Activated gamma-delta T cell (primary cell): ENCODE measurements around the gene VSNL1.
"Not testable (repeated sequence)": the region's sequence is repeated elsewhere in the genome, so short reads cannot be mapped to it uniquely, and the experiment has no call there.

Experiments
- DNase-seq: peaks from one replicate; lab custom pipeline; 2025; lab: John Stamatoyannopoulos, UW

Gene VSNL1

DNA sequence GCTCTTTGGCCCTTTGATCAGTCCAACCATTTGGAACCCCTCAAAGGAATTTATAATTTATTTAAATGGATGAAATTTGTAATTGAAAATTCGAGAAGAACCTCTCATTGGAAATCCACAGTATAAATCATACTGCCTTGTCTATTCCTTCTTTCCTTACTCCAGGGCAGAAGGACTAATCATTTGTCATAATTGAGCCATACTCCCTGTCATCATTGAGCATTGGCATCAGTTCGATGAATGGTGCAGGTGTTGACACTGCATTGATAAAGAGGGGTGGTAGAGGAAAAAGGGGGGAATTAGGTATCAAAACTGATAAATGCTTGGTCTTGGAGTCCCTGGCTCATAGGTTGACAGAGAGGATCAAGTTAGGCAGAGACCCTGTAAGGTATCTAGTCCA lies 2.0 kb downstream of the VSNL1 start:
- no peak for DNase-seq

DNA sequence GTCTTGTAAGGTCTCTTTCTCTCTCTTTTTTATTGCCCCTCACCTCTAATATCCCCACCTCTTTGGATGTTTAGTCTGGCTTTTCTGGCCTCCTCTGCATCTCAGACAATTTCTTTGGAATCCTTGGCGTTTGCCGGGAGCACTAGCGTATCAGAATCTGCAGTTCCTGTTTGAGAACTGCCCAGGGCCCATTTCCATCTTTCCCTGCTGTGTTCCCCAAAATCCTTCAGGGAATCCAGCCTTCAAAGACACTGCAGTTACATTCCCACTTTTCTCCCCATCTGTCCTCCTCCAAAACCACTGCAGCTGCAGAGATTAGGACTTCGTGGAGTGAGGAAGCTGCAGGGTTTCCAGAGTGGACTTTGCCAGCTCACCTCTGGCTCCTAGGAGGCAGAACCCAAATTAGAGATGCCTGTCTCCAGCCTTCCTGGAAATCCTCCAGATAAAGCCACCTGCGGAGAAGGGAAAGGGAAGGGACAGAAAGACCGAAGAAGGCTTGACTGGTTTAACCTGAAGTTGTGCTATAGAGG lies 2.7 kb downstream of the VSNL1 start:
- no peak for DNase-seq

DNA sequence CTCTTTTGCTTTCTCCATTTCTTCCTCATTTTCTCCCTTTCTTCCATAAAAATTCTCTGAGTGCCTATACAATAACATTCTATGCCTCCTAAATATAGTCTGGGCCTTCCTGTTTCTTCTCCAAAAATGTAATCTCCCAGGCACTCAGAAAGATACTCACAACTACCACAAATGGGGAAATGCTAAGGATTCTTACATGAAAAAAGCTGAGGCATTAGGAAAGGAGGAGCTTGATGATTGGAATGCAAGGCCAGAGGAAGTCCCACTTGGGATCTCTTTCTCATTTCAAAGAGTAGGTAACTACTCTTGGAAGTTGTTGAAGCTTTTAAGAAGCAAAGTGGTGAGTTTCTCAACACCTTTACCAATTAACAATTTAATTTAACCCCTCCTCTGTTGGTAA lies 3.4 kb downstream of the VSNL1 start:
- no peak for DNase-seq

DNA sequence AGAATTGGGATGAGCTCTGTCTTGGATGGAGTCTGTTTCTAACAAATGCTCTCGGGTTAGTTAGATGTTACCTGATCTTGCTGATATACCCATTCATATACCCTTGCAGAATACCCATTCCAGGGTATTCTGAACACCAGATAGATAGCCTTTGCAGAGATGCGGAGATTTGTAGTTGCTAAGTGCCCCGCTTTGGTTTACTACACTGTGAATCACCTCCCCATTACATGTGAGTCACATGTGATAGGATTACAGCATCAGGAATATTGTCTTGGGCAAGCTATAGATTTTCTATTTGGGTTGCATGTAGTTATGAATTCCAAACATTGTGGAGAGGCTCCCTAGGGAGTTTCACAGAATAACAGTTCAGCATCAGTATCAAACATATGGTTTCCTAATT lies 3.8 kb downstream of the VSNL1 start:
- DNase-seq: no peak

DNA sequence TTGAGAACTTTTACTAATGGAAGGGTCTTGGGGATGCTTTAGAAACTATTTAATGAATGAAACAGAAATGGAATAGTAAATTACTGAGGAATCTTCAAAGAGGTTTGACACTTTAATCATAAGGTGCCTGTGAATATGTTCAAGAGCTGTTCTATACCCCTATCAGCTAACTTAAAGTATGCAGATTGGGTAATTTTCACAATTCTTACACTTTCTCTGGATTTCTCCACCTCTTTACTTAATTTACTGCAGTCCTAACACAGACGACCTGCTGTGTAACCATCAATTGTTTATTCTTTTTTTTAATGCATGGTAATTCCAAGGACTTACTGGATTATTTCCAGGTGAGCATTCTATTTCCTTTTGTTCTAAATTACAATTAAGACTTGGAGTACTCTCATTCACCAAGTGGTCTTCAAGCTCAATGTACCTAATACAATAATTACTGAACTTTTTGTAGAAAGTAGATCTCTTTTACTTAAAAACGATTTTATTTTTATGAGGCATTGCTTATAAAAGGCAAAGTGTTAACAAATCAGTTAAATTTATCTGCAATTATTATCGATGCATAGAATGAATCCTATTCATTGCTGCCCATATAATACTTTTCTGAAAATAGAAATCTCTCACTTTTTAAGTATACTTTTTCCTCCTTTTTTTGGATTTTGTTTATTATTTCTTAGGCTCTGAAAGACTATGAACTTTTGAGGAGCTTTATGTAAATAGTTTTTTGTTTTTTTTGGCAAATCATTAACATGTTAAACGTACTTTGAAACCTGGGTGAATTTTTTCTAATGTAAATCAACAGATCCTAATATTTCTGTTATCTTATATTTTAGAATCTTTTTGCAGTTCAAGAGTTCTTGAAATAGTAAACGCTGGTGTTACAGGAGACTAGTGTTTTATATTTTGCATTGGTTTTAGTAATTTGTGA lies 5.5 kb downstream of the VSNL1 start:
- DNase-seq: no peak

DNA sequence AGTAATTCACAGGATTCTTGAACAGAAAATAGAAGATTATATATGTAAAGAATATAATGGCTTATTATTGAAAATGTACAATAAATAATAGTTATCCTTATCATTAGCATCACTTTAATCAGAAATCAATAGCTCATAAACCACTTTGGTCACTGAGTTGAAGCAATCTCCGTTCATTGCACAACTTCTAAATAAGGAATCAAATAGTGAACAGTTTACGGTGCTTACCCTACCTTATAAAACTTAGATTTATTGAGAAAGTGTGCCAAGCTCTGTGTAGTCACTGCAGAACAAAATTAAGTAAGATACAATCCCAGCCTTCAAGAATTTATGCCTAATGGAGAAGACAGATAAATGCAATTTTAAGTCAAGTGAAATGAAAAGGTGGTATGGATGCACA lies 6.7 kb downstream of the VSNL1 start:
- DNase-seq: no peak

DNA sequence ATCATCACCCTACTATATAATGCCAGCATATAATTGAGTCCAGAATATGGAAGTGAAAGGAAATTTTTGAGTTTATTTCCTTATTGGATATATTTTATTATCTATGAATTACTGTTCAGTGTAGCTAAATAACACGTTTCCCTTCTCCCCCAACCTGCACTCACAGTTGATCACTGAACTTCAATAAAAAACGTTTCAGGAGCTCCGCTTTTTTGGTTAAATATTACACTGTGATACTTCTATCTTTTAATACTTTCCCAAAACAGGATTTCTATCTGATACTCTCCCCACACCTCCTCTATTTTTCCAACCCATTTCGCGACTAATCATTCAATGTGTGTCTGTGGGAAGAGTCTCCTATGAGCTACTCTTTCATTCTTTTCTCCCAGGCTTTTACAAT lies 7.2 kb downstream of the VSNL1 start:
- DNase-seq: no peak

DNA sequence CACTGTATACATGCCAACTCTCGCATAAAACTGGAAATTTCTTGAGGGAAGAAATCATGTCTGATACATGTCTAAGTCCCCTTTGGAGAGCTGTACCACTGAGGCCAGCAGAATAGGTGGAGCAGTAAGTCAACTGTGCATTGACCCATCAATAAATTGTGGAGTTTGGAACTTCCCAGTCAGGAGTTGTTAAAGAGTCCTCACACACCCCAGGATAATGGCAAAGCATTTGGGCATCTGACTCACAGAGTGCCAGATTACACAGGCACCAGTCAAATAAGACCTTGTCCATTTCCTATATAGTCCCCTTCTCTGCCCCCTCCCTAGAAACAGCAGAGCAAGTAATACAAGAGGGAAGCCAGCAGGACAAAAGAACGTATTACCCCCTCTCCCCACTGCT lies 10.4 kb downstream of the VSNL1 start:
- no peak for DNase-seq

DNA sequence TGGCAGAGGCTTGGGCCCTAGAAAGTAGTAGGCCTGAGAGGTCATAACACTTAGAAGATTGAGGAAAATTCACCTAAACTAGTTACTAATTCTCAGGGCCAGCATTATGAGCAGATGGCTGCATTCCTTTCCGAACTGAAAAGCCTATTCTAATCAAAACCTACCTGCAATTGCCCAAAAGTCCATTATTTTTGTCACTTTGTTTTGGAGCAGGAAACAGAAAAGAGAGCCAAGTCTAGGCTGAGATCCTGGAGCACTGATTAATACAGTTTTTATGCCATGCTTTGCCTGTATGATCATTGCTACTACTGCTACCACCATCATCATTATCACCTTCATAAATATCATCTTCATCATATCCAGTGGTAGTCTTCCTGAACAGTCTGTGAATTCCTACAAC lies 14.7 kb downstream of the VSNL1 start:
- DNase-seq: no peak

DNA sequence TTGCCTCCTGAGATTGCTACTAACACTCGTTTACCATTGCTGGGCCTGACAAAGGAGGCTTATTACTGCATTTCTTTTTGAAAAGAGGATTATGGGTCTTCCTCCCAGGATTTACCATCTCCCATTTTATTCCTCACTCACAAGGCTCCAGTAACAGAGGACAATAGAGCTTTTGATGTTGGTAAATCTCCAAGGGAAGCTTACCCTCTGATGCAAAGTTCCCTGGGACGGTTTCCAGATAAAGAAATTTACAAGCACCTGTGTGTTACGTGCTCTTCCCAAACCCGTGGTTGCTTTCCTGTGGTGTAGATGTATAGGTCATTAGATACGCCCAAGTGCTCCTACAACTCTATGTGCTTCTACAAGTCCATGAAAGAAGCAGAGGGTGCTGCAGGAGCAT lies 17.1 kb downstream of the VSNL1 start:
- DNase-seq: no peak

DNA sequence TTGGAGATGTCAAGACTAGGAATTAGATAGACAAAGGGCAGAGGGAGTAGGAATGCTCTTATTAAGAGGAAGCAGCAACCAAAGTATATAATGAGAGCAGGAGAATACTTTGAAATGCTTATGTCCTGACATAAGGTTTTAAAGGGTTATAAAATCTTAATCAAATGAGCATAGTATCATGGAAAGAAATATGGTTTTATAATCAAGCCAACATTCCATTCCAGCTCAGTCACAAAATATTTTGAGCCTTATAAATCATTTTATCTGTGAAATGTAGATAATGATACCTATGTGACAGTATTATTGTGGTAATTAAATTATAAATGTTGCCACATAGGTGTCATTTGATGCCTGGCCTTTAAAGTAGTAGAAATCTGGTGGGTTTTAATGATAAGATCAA lies 17.6 kb downstream of the VSNL1 start:
- DNase-seq: no peak

DNA sequence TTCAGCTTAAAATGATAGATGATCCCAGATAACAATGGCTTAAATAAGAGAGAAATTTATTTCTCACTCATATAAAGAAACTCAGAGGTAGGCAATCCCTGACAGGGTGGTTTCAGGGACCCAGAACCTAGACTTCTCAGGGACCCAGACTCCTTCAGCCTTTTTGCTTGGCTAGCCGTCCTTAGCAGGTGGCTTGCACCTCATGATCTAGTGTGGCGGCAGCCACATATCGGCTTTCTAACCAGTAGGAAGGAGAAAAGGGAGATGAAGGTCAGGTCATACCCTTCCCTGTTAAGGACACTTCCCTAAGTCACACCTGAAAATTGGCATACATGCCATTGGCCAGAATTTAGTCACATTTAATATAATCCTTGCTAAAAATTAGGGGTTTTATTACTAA lies 18.4 kb downstream of the VSNL1 start:
- no peak for DNase-seq

DNA sequence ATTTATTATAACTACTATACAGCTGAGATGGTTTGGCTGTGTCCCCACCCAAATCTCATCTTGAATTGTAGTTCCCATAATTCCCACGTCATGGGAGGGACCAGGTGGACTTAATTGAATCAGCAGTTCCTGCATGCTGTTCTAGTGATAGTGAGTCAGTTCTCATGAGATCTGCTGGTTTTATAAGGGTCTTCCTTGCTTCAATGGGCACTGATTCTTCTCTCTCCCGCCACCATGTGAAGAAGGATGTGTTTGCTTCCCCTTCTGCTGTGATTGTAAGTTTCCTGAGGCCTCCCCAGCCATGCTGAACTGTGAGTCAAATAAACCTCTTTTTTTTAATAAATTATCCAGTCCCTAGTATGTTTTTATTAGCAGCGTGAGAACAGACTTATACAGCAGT lies 25.2 kb downstream of the VSNL1 start:
- DNase-seq: not testable (repeated sequence)

DNA sequence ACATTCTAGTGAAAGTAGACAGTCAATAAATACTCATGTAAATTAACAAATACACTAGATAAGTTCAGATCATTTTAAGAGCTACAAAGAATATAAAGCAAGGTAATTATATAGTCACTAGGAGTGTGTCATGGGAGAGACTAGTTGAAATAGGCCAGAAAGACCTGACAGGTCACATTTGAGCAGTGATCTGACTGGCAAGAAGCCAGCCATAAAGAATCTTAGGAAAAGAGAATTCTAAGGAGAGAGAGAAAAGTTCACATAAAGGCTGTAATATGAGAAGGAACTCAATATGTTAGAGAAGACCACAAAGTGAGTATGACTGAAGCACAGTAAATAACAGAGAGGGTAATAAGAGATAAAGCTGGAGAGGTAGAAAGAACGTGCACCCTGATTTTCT lies 31.2 kb downstream of the VSNL1 start:
- DNase-seq: no peak

DNA sequence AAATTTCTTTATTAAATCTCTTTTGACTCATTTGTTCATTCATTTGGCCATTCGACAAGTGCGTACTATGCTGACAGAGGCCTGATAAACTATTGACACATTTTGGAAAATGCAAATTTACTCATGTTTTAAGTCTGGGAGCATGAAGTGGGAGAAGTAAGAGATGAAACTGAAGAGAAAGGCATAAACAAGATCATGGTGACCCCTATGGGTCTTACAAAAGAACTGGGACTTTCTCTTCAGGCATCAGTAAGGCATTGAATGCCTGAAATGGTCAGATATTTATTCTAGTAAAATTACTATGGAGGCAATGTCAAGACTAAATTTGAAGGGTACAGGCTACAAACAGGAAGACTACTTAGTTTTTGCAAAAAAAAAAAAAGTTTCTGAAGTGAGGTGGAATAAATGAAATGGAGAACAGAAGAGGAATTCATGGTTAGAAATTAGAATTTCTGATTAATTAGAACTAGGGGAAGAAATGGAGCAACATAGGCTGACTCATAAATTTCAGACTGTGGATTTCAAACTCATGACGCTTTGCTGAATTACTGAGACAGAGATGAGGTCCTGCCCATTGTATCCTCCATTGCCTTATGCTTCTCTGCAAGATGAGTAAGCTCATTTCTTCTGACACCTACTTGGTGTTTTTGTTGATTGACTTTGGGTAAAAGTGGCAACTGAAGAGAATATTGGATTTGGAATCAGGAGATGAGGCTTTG lies 32.7 kb downstream of the VSNL1 start:
- DNase-seq: no peak

DNA sequence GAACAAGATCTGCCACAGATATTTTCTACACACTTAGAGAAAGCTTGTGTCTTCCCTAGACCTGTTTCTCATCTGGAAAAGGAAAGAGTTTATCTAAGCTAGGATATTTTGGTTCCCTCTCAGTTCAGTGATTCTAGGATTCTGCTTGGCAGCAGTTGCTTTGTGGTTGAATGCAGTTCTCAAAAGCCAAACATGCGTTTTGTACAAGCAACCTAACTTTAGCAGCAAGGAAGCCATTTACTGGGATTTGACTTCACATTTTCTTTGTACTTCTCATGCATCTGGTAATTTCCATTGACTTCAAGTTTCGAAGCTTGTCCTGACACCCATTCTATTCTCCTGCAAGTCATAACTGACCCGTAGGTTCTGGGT lies 33.3 kb downstream of the VSNL1 start:
- no peak for DNase-seq

DNA sequence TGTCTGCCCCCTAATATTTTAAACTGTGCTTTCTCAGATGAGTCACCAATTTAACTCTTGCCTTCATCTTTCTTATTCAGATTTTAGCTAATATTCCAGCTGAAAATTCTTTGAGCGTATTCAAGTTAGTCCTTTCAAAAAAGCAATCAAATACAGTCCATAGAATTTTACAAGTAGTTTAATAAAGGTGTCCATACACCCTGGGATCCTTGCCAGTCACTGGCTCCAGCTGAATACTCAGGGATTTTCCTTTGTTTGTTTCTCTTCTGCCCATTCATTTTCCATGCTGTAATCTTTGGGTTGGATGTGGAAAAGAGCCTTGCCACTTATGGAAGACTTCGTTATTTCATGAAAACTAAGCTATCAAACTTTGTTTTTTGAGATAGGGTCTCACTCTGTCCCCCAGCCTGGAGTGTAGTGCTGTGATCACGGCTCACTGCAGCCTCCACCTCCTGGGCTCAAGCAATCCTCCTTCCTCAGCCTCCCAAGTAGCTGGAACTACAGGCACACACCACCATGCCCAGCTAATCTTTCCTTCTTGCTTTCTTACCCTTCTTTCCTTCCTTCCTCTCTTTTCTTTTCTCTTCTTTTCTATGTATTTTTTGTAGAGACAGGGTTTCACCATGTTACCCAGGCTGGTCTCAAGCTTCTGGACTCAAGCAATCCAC lies 34.0 kb downstream of the VSNL1 start:
- no peak for DNase-seq

DNA sequence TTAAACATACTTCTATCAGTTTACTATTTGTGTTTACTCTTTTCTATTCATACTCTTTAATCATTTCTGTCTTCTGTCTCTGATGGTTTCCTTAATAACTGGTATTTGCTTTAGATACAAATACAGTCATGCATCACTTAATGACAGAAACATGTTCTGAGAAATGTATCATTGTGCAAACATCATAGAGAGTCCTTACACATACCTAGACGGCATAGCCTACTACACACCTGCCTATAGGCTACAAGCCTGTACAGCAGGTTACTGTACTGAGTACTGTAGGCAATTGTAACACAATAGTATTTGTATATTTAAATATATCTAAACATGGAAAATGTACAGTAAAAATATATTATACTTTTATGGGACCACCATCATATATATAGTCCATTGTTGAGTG lies 36.3 kb downstream of the VSNL1 start:
- no peak for DNase-seq

DNA sequence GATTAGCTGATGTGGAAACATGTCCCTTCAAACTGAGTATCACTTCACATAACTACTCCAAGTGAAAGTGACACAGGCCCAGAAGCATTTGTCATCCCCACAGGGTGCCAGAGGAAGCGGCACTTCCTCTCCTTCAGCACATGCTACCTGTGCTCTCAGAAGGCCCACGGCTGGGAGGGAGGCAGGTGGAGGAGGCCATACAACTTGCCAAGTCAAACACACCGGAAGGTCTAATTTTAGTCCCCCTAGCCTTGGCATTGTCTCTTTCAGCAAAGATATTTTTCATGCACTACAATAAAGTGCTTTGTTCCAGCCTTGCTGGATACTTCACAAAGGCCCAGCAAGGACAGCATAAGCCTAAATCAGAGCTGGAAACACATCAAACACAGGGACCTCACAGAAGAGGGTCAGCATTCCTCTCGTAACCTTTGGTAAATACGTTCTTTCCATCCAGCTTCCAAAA lies 38.0 kb downstream of the VSNL1 start:
- DNase-seq: no peak

DNA sequence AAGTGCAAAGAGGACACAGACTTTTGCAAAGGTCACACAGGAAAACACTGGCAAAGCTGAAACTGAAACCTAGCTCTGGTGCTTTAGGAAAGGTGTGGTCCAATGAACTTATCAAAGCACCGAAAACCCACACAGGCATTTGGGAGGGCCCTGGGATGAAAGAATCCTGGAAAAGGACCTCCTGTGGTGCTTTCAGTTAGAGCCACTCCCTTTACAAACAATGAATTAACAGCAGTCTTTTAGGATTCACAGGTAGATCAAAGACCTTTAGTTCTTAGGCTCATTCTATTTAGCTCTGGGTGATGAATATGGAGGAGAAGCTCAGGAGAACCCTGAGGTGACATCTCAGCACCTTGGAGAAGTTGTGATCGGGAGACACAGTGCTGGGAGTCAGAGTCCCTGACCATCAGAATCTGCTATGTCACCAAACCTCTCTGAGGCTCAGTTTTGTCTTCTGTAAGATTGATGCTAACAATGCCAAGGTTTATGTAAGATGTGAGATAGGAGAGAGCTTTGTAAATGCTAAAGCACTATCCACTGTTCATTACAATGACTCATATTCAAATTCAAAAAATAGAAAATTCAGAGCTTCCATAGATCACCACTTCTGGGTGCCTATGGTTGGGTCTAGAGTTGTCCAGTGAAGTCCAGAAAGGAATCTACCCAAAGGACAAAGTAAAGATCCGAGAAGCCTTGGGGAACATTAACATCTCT lies 39.3 kb downstream of the VSNL1 start:
- DNase-seq: no peak

DNA sequence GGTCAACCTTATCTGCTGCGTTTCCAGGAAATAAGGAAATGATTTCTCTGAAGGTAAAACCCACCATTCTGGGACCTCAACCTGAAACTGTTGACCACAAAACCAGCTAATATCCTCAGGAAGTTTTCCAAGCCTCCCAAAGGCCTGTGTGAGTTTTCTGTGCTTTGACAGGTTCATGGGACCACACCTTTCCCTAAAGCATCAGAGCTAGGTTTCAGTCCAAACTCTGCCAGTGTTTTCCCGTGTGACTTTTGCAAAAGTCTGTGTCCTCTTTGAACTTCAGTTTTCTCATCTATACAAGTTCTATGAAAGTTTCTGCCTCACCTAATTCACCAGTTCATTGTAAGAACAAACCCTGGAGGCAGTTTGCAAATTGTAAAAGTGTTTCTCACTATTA lies 39.8 kb downstream of the VSNL1 start:
- DNase-seq: no peak

DNA sequence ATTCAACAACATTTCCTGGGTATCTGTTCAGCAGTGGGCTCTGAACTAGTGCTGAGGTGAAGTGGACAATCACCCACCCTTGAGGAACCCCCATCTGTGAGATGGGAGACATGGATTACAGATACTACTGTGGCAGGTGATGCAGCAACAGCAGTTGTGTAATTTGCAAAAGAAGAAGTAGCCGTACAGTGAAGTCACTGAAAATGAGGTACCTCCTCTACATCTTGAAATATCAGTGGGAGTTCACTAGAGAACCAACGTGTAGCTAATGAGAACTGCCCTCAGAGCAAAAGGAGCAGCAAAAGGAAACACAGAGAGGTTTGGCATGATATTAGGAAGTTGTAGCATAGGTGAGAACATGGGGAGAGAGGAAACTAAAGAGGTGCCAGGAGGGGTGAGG lies 41.3 kb downstream of the VSNL1 start:
- DNase-seq: no peak
